K562 (cell line): Measurements from ENCODE around the gene SERTAD2. TPM values are rescaled to one million over a fixed set of nuclear protein-coding genes. Genes with fewer than 3 reads are reported as not detected.

Source experiments
- ASH1L ChIP-seq: fragments of 450-650 bp; IDR thresholded peaks from 2 replicates; pipeline ENCODE4 v1.6.1; 2018; ENCODE audit warnings: borderline replicate concordance, mild to moderate bottlenecking, low read depth; ENCODE audit not compliant: partially characterized antibody
- CHD1 ChIP-seq: fragments of 200-600 bp; sonication (generic); IDR thresholded peaks from one replicate; pipeline ENCODE4 v1.6.1; 2012; ENCODE audit warnings: mild to moderate bottlenecking, moderate library complexity, low read length, inconsistent platforms
- CREM ChIP-seq: IDR thresholded peaks from 2 replicates; pipeline ENCODE4 v1.6.1; 2014; ENCODE audit warnings: antibody characterized with exemption, low read depth
- DMBX1 ChIP-seq: fragments of 250-450 bp; sonication (Bioruptor Pico); IDR thresholded peaks from 2 replicates; pipeline ENCODE4 v1.8.0; 2022; ENCODE audit warnings: inconsistent platforms, mild to moderate bottlenecking, moderate library complexity, borderline replicate concordance
- GATAD2B ChIP-seq: fragments of 450-650 bp; IDR thresholded peaks from 2 replicates; pipeline ENCODE4 v1.6.1; 2017; ENCODE audit warnings: mild to moderate bottlenecking, borderline replicate concordance
- HDGF ChIP-seq: fragments of 450-650 bp; IDR thresholded peaks from 2 replicates; pipeline ENCODE4 v1.6.1; 2016
- KLF6 ChIP-seq: fragments of 250-450 bp; sonication (Bioruptor Pico); IDR thresholded peaks from 2 replicates; pipeline ENCODE4 v1.4.0; 2020; ENCODE audit warnings: mild to moderate bottlenecking, moderate library complexity, borderline replicate concordance
- RBM14 ChIP-seq: fragments of 200-400 bp; formaldehyde crosslinking; IDR thresholded peaks from 2 replicates; pipeline ENCODE4 v1.6.1; 2018; ENCODE audit warnings: low read depth, mild to moderate bottlenecking, low read length, moderate library complexity, borderline replicate concordance; ENCODE audit not compliant: insufficient read depth
- SNIP1 ChIP-seq: fragments of 450-650 bp; IDR thresholded peaks from 2 replicates; pipeline ENCODE4 v1.7.1; 2017; ENCODE audit warnings: low read depth, mild to moderate bottlenecking
- SREBF1 ChIP-seq: fragments of 150-350 bp; IDR thresholded peaks from 2 replicates; pipeline ENCODE4 v1.6.1; 2014; ENCODE audit warnings: antibody characterized with exemption, low read depth, low read length, borderline replicate concordance
- STAT5B ChIP-seq: fragments of 250-450 bp; sonication (Bioruptor Pico); IDR thresholded peaks from 2 replicates; pipeline ENCODE4 v1.8.0; 2021; ENCODE audit warnings: mild to moderate bottlenecking, inconsistent platforms
- TRIM28 ChIP-seq: fragments of 450-650 bp; IDR thresholded peaks from 2 replicates; pipeline ENCODE4 v1.6.1; 2017
- ZNF780A ChIP-seq: fragments of 250-450 bp; sonication (Bioruptor Pico); IDR thresholded peaks from 2 replicates; pipeline ENCODE4 v1.5.0; 2021; ENCODE audit warnings: mild to moderate bottlenecking
- ZNF79 ChIP-seq: fragments of 250-450 bp; sonication (Bioruptor Pico); IDR thresholded peaks from 2 replicates; pipeline ENCODE4 v1.4.0; 2020; ENCODE audit warnings: low read depth, mild to moderate bottlenecking, moderate library complexity
- ZZZ3 ChIP-seq: fragments of 450-650 bp; IDR thresholded peaks from 2 replicates; pipeline ENCODE4 v1.6.1; 2016; ENCODE audit warnings: antibody characterized with exemption, mild to moderate bottlenecking, moderate library complexity
- polyA plus RNA-seq, 8 experiments: library from polyadenylated mRNA; depleted of rRNA in 4 of 8; stranded (reverse) in 5 of 8; unstranded in 3 of 8; fragments of >200 nt; fragmentation: Nextera tagmentation in 2 of 8; fragmentation: Illumina TruSeq in 1 of 8; extraction: Ambion mirVana in 2 of 8; extraction: Trizol in 1 of 8; gene quantifications; 2 replicates each; pipeline versions ENCODE4 v1.2.1 to v1.2.3, GENCODE V29; 2011 to 2014; ENCODE audit warnings: inconsistent platforms in 1 of 8, missing spikeins in 1 of 8
- total RNA-seq, 7 experiments: library from RNA; depleted of rRNA in 6 of 7; stranded (reverse); fragments of >200 nt in 6 of 7; fragmentation: Illumina TruSeq in 2 of 7; extraction: Trizol in 2 of 7; gene quantifications; 2 replicates each; pipeline versions ENCODE4 v1.2.1 to v1.2.3, GENCODE V29; 2011 to 2021; ENCODE audit warnings: low replicate concordance in 1 of 7
- TF ChIP-seq, protein P1 (sequence below): fragments of 450-650 bp; IDR thresholded peaks from 2 replicates; pipeline ENCODE4 v1.6.1; 2016; ENCODE audit warnings: borderline replicate concordance
- TF ChIP-seq, protein P2 (sequence below), 2 experiments: IDR thresholded peaks in 1 of 2; conservative IDR thresholded peaks in 1 of 2; 2 replicates each; pipeline ENCODE4 v1.6.1; 2016; ENCODE audit warnings: low read depth in 2 of 2, mild to moderate bottlenecking in 1 of 2, missing compliant biosample characterization in 1 of 2, missing genetic modification characterization in 1 of 2, moderate library complexity in 1 of 2
- TF ChIP-seq, protein P3 (sequence below), 3 experiments: IDR thresholded peaks in 2 of 3; conservative IDR thresholded peaks in 1 of 3; 2 replicates each; pipeline ENCODE4 v1.5.1; 2011 to 2012; ENCODE audit warnings: low read length in 3 of 3, mild to moderate bottlenecking in 3 of 3, control low read depth in 2 of 3, improper control_type of control experiment in 1 of 3, inconsistent platforms in 1 of 3, low read depth in 1 of 3, mixed read lengths in 1 of 3, moderate library complexity in 1 of 3; ENCODE audit not compliant: insufficient read depth in 2 of 3
- TF ChIP-seq, protein P4 (sequence below): fragments of 450-650 bp; IDR thresholded peaks from 2 replicates; pipeline ENCODE4 v1.6.1; 2017; ENCODE audit warnings: antibody characterized with exemption

Gene SERTAD2
- total and polyA plus RNA-seq, 9 of the 15 experiments (the other 6 are each of a cell fraction or from before 2014, with no cell fraction given), result 3.0 to 12.5 (median 6.1) TPM

DNA sequence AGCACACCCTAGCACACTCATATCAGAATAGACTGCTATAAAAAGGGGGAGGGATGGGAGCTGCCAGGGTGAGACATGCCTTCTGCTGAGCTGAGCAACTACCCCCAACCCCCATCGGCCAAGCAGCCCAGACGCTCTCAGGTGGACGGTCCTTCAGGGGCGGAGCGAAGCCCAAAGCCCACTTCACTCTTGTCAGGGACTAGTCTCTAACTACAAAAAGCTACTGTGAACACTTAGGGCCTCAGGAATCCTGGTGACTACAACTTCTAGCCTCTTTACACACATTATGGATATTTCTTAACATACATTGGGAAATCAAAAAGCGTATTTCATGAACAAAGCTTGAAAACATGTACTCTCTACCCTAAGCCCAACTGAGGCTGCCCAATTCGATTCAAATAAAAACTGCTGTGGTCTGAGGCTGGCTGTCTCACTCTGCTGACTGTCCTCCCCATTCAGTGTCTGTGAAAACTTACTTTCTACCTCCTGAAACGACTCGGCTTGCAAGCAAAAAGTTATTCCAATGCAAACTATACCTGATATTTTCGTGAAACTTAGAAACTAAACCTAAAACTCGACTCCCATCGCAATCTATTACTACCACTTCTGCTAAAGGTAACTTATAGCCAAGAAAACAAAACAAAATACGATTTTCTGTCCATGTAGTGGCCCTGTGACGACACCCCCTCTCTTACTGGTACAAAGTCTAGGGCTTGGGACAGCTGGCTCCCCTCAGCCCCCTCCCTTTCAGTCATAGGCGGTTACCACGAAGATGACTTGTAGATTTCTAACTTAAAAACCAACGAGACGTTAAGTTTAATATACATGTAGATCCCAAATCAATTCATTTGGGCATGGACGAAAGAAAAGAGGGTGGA, 1.2 kb downstream of the SERTAD2 start (continued):
- TF ChIP-seq, protein P1, sequence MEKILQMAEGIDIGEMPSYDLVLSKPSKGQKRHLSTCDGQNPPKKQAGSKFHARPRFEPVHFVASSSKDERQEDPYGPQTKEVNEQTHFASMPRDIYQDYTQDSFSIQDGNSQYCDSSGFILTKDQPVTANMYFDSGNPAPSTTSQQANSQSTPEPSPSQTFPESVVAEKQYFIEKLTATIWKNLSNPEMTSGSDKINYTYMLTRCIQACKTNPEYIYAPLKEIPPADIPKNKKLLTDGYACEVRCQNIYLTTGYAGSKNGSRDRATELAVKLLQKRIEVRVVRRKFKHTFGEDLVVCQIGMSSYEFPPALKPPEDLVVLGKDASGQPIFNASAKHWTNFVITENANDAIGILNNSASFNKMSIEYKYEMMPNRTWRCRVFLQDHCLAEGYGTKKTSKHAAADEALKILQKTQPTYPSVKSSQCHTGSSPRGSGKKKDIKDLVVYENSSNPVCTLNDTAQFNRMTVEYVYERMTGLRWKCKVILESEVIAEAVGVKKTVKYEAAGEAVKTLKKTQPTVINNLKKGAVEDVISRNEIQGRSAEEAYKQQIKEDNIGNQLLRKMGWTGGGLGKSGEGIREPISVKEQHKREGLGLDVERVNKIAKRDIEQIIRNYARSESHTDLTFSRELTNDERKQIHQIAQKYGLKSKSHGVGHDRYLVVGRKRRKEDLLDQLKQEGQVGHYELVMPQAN, result no peak
- TF ChIP-seq, protein P2, sequence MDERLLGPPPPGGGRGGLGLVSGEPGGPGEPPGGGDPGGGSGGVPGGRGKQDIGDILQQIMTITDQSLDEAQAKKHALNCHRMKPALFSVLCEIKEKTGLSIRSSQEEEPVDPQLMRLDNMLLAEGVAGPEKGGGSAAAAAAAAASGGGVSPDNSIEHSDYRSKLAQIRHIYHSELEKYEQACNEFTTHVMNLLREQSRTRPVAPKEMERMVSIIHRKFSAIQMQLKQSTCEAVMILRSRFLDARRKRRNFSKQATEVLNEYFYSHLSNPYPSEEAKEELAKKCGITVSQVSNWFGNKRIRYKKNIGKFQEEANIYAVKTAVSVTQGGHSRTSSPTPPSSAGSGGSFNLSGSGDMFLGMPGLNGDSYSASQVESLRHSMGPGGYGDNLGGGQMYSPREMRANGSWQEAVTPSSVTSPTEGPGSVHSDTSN (CRISPR knock-in tag; IDR thresholded peaks at IDR 0.05; ENCODE audit: low read depth), result no peak
- TF ChIP-seq, protein P2 (tag; conservative IDR thresholded peaks at IDR 0.05; ENCODE audit: low read depth), result no peak
- TF ChIP-seq DMBX1 (no peak), ZNF780A (CRISPR knock-in tag) (no peak), HDGF (0 out of 2 replicates have a peak, but pooled peaks have one; percentile 20), ASH1L (no peak), GATAD2B (no peak), KLF6 (CRISPR knock-in tag) (no peak), ZNF79 (CRISPR knock-in tag) (no peak), TRIM28 (no peak), SNIP1 (no peak), ZZZ3 (no peak), CHD1 (peak; percentile 73), SREBF1 (no peak), STAT5B (no peak), RBM14 (no peak), CREM (no peak)
- TF ChIP-seq, protein P3, sequence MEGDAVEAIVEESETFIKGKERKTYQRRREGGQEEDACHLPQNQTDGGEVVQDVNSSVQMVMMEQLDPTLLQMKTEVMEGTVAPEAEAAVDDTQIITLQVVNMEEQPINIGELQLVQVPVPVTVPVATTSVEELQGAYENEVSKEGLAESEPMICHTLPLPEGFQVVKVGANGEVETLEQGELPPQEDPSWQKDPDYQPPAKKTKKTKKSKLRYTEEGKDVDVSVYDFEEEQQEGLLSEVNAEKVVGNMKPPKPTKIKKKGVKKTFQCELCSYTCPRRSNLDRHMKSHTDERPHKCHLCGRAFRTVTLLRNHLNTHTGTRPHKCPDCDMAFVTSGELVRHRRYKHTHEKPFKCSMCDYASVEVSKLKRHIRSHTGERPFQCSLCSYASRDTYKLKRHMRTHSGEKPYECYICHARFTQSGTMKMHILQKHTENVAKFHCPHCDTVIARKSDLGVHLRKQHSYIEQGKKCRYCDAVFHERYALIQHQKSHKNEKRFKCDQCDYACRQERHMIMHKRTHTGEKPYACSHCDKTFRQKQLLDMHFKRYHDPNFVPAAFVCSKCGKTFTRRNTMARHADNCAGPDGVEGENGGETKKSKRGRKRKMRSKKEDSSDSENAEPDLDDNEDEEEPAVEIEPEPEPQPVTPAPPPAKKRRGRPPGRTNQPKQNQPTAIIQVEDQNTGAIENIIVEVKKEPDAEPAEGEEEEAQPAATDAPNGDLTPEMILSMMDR (IDR thresholded peaks at IDR 0.05 in 2 of 3, conservative IDR thresholded peaks at IDR 0.05 in 1 of 3; ENCODE audit: insufficient read depth in 2 of 3, low read depth in 1 of 3, low read length in 3 of 3), result no peak
- TF ChIP-seq, protein P4, sequence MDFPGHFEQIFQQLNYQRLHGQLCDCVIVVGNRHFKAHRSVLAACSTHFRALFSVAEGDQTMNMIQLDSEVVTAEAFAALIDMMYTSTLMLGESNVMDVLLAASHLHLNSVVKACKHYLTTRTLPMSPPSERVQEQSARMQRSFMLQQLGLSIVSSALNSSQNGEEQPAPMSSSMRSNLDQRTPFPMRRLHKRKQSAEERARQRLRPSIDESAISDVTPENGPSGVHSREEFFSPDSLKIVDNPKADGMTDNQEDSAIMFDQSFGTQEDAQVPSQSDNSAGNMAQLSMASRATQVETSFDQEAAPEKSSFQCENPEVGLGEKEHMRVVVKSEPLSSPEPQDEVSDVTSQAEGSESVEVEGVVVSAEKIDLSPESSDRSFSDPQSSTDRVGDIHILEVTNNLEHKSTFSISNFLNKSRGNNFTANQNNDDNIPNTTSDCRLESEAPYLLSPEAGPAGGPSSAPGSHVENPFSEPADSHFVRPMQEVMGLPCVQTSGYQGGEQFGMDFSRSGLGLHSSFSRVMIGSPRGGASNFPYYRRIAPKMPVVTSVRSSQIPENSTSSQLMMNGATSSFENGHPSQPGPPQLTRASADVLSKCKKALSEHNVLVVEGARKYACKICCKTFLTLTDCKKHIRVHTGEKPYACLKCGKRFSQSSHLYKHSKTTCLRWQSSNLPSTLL, result no peak
